Fibroblast of lung (primary cell): Measurements from ENCODE around the gene RTP1. TPM values are rescaled to one million over a fixed set of nuclear protein-coding genes. Genes with fewer than 3 reads are reported as not detected.
A peak's percentile ranks its signal among the peaks of the same experiment; 100 is the strongest.
"Not testable (repeated sequence)": the region's sequence is repeated elsewhere in the genome, so short reads cannot be mapped to it uniquely, and the experiment has no call there.

Source experiments
- DNase-seq, 2 donors: peaks; one replicate each; pipeline versions ENCODE4 v3.0.0 to v3.0.0-alpha.2; 2010; ENCODE audit warnings: low read depth in 2 of 2
- H2AFZ ChIP-seq: 2 replicates; pipeline ENCODE4 v1.5.1; 2012; ENCODE audit warnings: low read length, control low read depth, inconsistent platforms
- H3K27ac ChIP-seq: 2 replicates; pipeline ENCODE4 v1.5.1; 2011; ENCODE audit warnings: low read length, control low read depth; ENCODE audit not compliant: insufficient read depth
- H3K27me3 ChIP-seq: 2 replicates; pipeline ENCODE4 v1.5.1; 2011; ENCODE audit warnings: mild to moderate bottlenecking, low read length; ENCODE audit not compliant: control insufficient read depth, insufficient read depth
- H3K36me3 ChIP-seq: 2 replicates; pipeline ENCODE4 v1.5.1; 2011; ENCODE audit warnings: low read length; ENCODE audit not compliant: control insufficient read depth, insufficient read depth
- H3K4me1 ChIP-seq: 2 replicates; pipeline ENCODE4 v1.5.1; 2011; ENCODE audit warnings: low read length; ENCODE audit not compliant: control insufficient read depth, insufficient read depth; ENCODE audit errors: extremely low read depth
- H3K4me2 ChIP-seq: 2 replicates; pipeline ENCODE4 v1.5.1; 2011; ENCODE audit warnings: low read length, control low read depth; ENCODE audit not compliant: insufficient read depth; ENCODE audit errors: extremely low read depth
- H3K4me3 ChIP-seq, 4 experiments: fragments of 200-600 bp in 1 of 4; sonication (generic) in 1 of 4; replicated peaks in 1 of 4; 2 replicates each; pipeline ENCODE4 v1.5.1; 2011 to 2016; ENCODE audit warnings: low read length in 4 of 4, low read depth in 3 of 4, mild to moderate bottlenecking in 3 of 4, control low read depth in 2 of 4, inconsistent platforms in 1 of 4, mixed read lengths in 1 of 4; ENCODE audit not compliant: insufficient read depth in 1 of 4; ENCODE audit errors: control extremely low read depth in 1 of 4
- H3K79me2 ChIP-seq: 2 replicates; pipeline ENCODE4 v1.5.1; 2012; ENCODE audit warnings: mild to moderate bottlenecking, low read length, inconsistent platforms; ENCODE audit not compliant: control insufficient read depth, insufficient read depth
- H3K9ac ChIP-seq: 2 replicates; pipeline ENCODE4 v1.5.1; 2011; ENCODE audit warnings: mild to moderate bottlenecking, low read length, control low read depth; ENCODE audit not compliant: insufficient read depth
- H3K9me3 ChIP-seq: 2 replicates; pipeline ENCODE4 v1.5.1; 2012; ENCODE audit warnings: low read depth, low read length; ENCODE audit not compliant: control insufficient read depth, insufficient read depth
- H4K20me1 ChIP-seq: 2 replicates; pipeline ENCODE4 v1.5.1; 2011; ENCODE audit warnings: low read length; ENCODE audit not compliant: control insufficient read depth, insufficient read depth; ENCODE audit errors: extremely low read depth
- CTCF ChIP-seq, 2 donors: IDR thresholded peaks in 1 of 2; conservative IDR thresholded peaks in 1 of 2; 1 replicate in 1 of 2; 2 replicates in 1 of 2; pipeline ENCODE4 v1.5.1; 2011 to 2012; ENCODE audit warnings: low read length in 2 of 2, control low read depth in 1 of 2, inconsistent platforms in 1 of 2, low read depth in 1 of 2, mild to moderate bottlenecking in 1 of 2
- EZH2 ChIP-seq: IDR thresholded peaks from 2 replicates; pipeline ENCODE4 v1.5.1; 2012; ENCODE audit warnings: low read length, control low read depth, mild to moderate bottlenecking; ENCODE audit errors: missing control alignments
- polyA plus RNA-seq, 2 donors: library from polyadenylated mRNA; depleted of rRNA in 1 of 2; stranded (reverse) in 1 of 2; unstranded in 1 of 2; fragments of >200 nt; gene quantifications; 2 replicates each; pipeline ENCODE4 v1.2.1, GENCODE V29; 2011 to 2012; ENCODE audit warnings: missing spikeins in 1 of 2
- total RNA-seq: library from RNA; depleted of rRNA; stranded (reverse); fragments of >200 nt; gene quantifications from 2 replicates; pipeline ENCODE4 v1.2.1, GENCODE V29; 2014

RTP1 gene
- total and polyA plus RNA-seq, 2 donors (not counting 1 experiment from before 2014, with no cell fraction given), result under 0.01 TPM; not detected in 1

- Histone ChIP-seq H3K27me3 (peaks cover 10% of the 10 kb centered on the region), H3K36me3 (no peaks in the 10 kb centered on the region), H3K9ac (no peak overlapping the region), H3K79me2 (no peaks in the 10 kb centered on the region), H3K9me3 (no peaks in the 10 kb centered on the region), H3K27ac (no peak overlapping the region), H3K4me1 (no peaks in the 10 kb centered on the region), H2AFZ (no peak overlapping the region), H4K20me1 (no peaks in the 10 kb centered on the region), H3K4me2 (no peak overlapping the region), H3K4me3 (no peak overlapping the region)
- no peak for DNase-seq
- TF ChIP-seq CTCF (conservative IDR thresholded peaks at IDR 0.05 in 1 of 2, IDR thresholded peaks at IDR 0.05 in 1 of 2; ENCODE audit: low read depth in 1 of 2, low read length in 2 of 2) (no peak), EZH2 (no peak)
Measured at GRCh38 chr3:187166750-187167149, 30.5 kb upstream of the RTP1 start.

- DNase-seq, result peak in 1 of 2 donors; percentile 11
- H2AFZ ChIP-seq, result no peak overlapping the region
- no peaks in the 10 kb centered on the region for H3K79me2 ChIP-seq
- no peaks in the 10 kb centered on the region for H4K20me1 ChIP-seq
- no peaks in the 10 kb centered on the region for H3K9me3 ChIP-seq
- no peak overlapping the region for H3K9ac ChIP-seq
- TF ChIP-seq EZH2 (no peak), CTCF (conservative IDR thresholded peaks at IDR 0.05 in 1 of 2, IDR thresholded peaks at IDR 0.05 in 1 of 2; ENCODE audit: low read depth in 1 of 2, low read length in 2 of 2) (no peak)
- no peak overlapping the region for H3K27ac ChIP-seq
- no peaks in the 10 kb centered on the region for H3K4me1 ChIP-seq
- H3K36me3 ChIP-seq, result no peaks in the 10 kb centered on the region
- H3K4me2 ChIP-seq, result no peak overlapping the region
- no peak overlapping the region for H3K4me3 ChIP-seq
- H3K27me3 ChIP-seq, result peaks cover 6% of the 10 kb centered on the region
Measured at GRCh38 chr3:187167777-187168176, 29.5 kb upstream of the RTP1 start.

DNA sequence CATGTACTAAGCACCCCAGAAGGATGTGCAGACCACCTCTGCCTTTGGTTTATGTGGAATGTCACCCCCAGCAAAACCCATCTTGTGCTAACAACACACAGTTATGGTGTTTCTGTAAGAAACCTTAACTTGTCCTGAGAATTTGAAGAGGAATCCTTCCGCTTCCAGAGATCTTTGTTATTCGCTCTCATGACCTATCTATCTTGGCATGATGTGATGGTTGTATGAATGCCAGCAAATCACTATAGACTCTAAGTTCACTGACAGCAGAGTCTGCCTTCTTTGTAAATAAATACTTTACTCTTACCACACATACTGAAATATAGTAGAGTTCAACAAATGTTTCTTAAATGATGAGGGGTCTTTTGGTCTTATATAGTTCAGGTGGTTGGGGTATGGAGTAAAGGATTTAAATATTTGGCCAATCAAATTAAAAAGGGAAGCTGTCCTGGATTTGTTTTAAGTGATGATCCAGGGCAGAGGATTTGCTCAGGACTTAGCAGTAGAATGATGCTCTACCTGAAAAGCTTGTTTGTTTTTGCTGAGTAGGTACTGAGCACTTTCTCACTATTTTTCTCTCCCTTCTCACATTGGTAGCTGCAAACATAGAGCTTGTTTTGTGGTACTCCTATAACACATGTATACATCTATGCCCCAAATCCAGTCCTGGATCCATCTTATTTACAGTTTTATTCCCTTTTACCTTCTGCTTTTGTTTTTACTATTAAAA lies 27.9 kb upstream of the RTP1 start:
- Histone ChIP-seq H3K4me1 (no peaks in the 10 kb centered on the region), H4K20me1 (no peaks in the 10 kb centered on the region), H3K27ac (no peak overlapping the region), H3K27me3 (no peaks in the 10 kb centered on the region), H3K9me3 (no peaks in the 10 kb centered on the region), H3K9ac (no peak overlapping the region), H3K36me3 (no peaks in the 10 kb centered on the region), H3K4me2 (no peak overlapping the region), H3K79me2 (no peaks in the 10 kb centered on the region), H3K4me3 (no peak overlapping the region), H2AFZ (no peak overlapping the region)
- peak in 1 of 2 donors; percentile 66 for DNase-seq
- TF ChIP-seq CTCF (conservative IDR thresholded peaks at IDR 0.05 in 1 of 2, IDR thresholded peaks at IDR 0.05 in 1 of 2; ENCODE audit: low read depth in 1 of 2, low read length in 2 of 2) (no peak), EZH2 (no peak)

- not testable (repeated sequence) for H3K36me3 ChIP-seq, H3K27me3 ChIP-seq, H3K79me2 ChIP-seq, H3K9me3 ChIP-seq, H4K20me1 ChIP-seq, H3K4me2 ChIP-seq, DNase-seq, H3K4me1 ChIP-seq, H3K27ac ChIP-seq, H2AFZ ChIP-seq, H3K4me3 ChIP-seq, H3K9ac ChIP-seq
Measured at GRCh38 chr3:187170911-187171310, 26.4 kb upstream of the RTP1 start.
